Natural killer cell (primary cell): ENCODE data around the gene C1orf105. TPM values are rescaled to one million over a fixed set of nuclear protein-coding genes. Genes with fewer than 3 reads are reported as not detected.

ENCODE experiments used
- ATAC-seq, 3 donors: fragments of 150-1000 bp in 2 of 3; fragments of 200-7000 bp in 1 of 3; cut with Tn5 transposase; 1 replicate in 1 of 3; 2 replicates in 2 of 3; pipeline ENCODE4 v1.10.0; 2021; ENCODE audit warnings: mild to moderate bottlenecking in 2 of 3, moderate library complexity in 2 of 3
- DNase-seq, 2 donors: peaks; one replicate each; pipeline versions ENCODE4 v3.0.0 to v3.0.0-alpha.2; 2013 to 2021; ENCODE audit warnings: mixed read lengths in 1 of 2
- H3K27ac ChIP-seq: one replicate; pipeline ENCODE4 v1.5.1; 2013; ENCODE audit warnings: mild to moderate bottlenecking, low read length
- H3K27me3 ChIP-seq: one replicate; pipeline ENCODE4 v1.6.1; 2013; ENCODE audit warnings: low read length; ENCODE audit not compliant: control insufficient read depth, insufficient read depth
- H3K36me3 ChIP-seq: one replicate; pipeline ENCODE4 v1.6.1; 2013; ENCODE audit warnings: low read length; ENCODE audit not compliant: control insufficient read depth, insufficient read depth
- H3K4me1 ChIP-seq: one replicate; pipeline ENCODE4 v1.6.1; 2013; ENCODE audit warnings: low read length; ENCODE audit not compliant: control insufficient read depth, insufficient read depth
- H3K4me3 ChIP-seq: one replicate; pipeline ENCODE4 v1.5.1; 2013; ENCODE audit warnings: low read length
- H3K9me3 ChIP-seq: one replicate; pipeline ENCODE4 v1.6.1; 2013; ENCODE audit warnings: low read length; ENCODE audit not compliant: control insufficient read depth, insufficient read depth
- H3K27ac Mint-ChIP-seq, 2 donors: one replicate each; pipeline ENCODE4 v1.8.0; 2022; ENCODE audit warnings: mild to moderate bottlenecking in 2 of 2, mixed read lengths in 2 of 2, moderate library complexity in 1 of 2
- H3K27me3 Mint-ChIP-seq, 2 donors: one replicate each; pipeline ENCODE4 v1.8.0; 2022; ENCODE audit warnings: low read depth in 2 of 2, mixed read lengths in 2 of 2
- H3K36me3 Mint-ChIP-seq: one replicate; pipeline ENCODE4 v1.8.0; 2022; ENCODE audit warnings: mixed read lengths
- H3K4me1 Mint-ChIP-seq, 2 donors: one replicate each; pipeline ENCODE4 v1.8.0; 2022; ENCODE audit warnings: mixed read lengths in 2 of 2
- H3K4me3 Mint-ChIP-seq: one replicate; pipeline ENCODE4 v1.8.0; 2022; ENCODE audit warnings: mild to moderate bottlenecking, moderate library complexity, mixed read lengths
- H3K9me3 Mint-ChIP-seq, 2 donors: one replicate each; pipeline ENCODE4 v1.8.0; 2022; ENCODE audit warnings: mixed read lengths in 2 of 2
- WGBS: methylation state at CpG from one replicate; pipeline ENCODE4 v1.1.7; 2013; ENCODE audit warnings: missing lambda C conversion rate; ENCODE audit not compliant: insufficient coverage; 5-methylcytosine and 5-hydroxymethylcytosine counted together
- intact Hi-C: fragments of 100-400 bp; cut with micrococcal nuclease; formaldehyde crosslinking; loops from one replicate; pipeline ENCODE4 v1.14.2; 2022
- total RNA-seq, 4 donors: library from RNA; stranded (reverse); fragments of 120-200 nt in 1 of 4; gene quantifications; one replicate each; pipeline versions ENCODE4 v1.2.3 to v1.2.4, GENCODE V29; 2013 to 2022
- TF ChIP-seq, protein P1 (sequence below): fragments of 200-600 bp; IDR thresholded peaks from one replicate; pipeline ENCODE4 v1.8.0; 2022; ENCODE audit warnings: antibody characterized with exemption

The C1orf105 gene
- total RNA-seq, 3 donors from 2014 or later (not counting 1 experiment from before 2014, with no cell fraction given) = not detected

DNA sequence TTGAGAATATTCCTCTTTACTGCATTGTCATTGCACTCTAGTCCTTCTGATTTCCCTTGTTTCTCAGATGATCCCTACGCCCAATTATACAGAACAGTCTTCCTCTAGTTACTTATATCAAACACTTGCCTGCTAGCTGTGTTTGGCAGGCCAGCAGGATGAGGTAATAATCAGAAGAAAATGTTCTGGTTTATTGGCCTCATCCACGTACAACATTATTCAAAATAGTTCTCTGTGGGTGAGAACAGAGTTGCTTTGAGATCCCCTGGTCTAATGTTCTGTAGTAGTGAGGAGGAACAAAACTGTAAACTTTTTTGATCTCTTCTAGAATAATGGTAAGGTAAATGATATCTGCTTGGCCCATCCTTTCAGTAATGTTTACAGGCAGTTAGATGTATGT, 22.3 kb upstream of the C1orf105 start:
- ATAC-seq (no peak), DNase-seq (no peak)
- Histone ChIP-seq H3K4me3 (no peak overlapping the region), H3K9me3 (no peaks in the 10 kb centered on the region), H3K27ac (no peak overlapping the region), H3K4me1 (peaks cover 23% of the 10 kb centered on the region), H3K36me3 (no peaks in the 10 kb centered on the region), H3K27me3 (no peaks in the 10 kb centered on the region)
- TF ChIP-seq, protein P1, sequence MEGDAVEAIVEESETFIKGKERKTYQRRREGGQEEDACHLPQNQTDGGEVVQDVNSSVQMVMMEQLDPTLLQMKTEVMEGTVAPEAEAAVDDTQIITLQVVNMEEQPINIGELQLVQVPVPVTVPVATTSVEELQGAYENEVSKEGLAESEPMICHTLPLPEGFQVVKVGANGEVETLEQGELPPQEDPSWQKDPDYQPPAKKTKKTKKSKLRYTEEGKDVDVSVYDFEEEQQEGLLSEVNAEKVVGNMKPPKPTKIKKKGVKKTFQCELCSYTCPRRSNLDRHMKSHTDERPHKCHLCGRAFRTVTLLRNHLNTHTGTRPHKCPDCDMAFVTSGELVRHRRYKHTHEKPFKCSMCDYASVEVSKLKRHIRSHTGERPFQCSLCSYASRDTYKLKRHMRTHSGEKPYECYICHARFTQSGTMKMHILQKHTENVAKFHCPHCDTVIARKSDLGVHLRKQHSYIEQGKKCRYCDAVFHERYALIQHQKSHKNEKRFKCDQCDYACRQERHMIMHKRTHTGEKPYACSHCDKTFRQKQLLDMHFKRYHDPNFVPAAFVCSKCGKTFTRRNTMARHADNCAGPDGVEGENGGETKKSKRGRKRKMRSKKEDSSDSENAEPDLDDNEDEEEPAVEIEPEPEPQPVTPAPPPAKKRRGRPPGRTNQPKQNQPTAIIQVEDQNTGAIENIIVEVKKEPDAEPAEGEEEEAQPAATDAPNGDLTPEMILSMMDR = no peak
- H3K27me3 Mint-ChIP-seq = no peaks in the 10 kb centered on the region
- H3K36me3 Mint-ChIP-seq = no peaks in the 10 kb centered on the region
- no peaks in the 10 kb centered on the region for H3K9me3 Mint-ChIP-seq
- WGBS = 64% methylated on average over 2 of the region's 2 CpGs
- peaks cover 50 to 58% of the 10 kb centered on the region in 2 donors for H3K4me1 Mint-ChIP-seq
- intact Hi-C loops = loop anchor here (2.0 kb wide), 1 partner anchor 395 kb away; no protein-coding TSS in a partner anchor
- H3K27ac Mint-ChIP-seq = peak overlapping the region in 1 of 2 donors; percentile 9
- no peak overlapping the region for H3K4me3 Mint-ChIP-seq

DNA sequence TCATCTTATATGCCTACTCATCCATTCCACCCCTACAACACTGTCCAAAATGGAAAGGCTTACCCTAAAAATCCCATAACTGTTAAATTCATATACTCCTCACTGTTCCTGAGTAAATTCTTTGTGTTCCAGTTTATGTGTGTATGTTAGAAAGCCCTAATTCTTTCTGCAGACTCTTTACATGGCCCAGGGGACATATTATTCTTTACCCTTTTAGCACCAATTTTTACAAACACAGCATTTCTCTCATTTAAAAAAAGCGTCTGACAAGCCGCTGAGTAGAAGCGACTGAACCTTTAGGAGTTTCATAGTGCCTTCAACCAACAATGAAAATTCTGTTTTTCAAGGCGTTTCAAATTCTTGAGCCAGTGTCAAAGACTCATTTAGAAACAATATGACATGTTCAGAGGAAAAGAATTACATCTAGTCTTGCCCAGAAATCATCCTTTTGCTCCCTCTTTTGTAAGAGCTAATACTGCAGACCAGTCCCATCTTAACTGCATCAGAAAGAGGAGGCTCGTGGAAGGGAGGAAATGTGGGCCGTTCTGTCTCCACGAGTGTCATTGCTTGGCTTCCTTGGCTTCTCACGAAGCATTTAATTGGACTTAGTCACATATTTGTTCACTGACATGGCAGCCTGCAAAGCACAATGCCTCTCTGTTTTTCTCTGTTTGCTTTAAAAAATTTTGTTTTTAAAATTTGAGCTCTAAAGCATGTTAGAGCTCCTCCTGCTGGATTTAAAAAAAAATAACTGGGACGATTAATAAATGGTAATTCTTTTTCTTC, 21.3 kb upstream of the C1orf105 start:
- H3K4me1 Mint-ChIP-seq = peaks cover 46 to 55% of the 10 kb centered on the region in 2 donors
- peak overlapping the region; percentile 13 for H3K27ac ChIP-seq
- ATAC-seq = peak; percentile 34 to 64 (median 52)
- peak in 1 of 2 donors; percentile 67 for DNase-seq
- TF ChIP-seq, protein P1 = peak; percentile 90
- peak overlapping the region; percentile 38 to 72 for H3K27ac Mint-ChIP-seq
- H3K9me3 Mint-ChIP-seq = no peaks in the 10 kb centered on the region
- no peaks in the 10 kb centered on the region for H3K36me3 Mint-ChIP-seq
- no peak overlapping the region for H3K4me3 ChIP-seq
- 36% methylated on average over 8 of the region's 9 CpGs for WGBS
- H3K4me3 Mint-ChIP-seq = peak overlapping the region; percentile 62
- H3K27me3 ChIP-seq = no peaks in the 10 kb centered on the region
- no peaks in the 10 kb centered on the region for H3K36me3 ChIP-seq
- intact Hi-C loops = loop anchor here (1.0 to 2.0 kb wide), 3 partner anchors 264 to 396 kb away; no protein-coding TSS in a partner anchor
- H3K9me3 ChIP-seq = no peaks in the 10 kb centered on the region
- H3K27me3 Mint-ChIP-seq = no peaks in the 10 kb centered on the region
- H3K4me1 ChIP-seq = peaks cover 20% of the 10 kb centered on the region

DNA sequence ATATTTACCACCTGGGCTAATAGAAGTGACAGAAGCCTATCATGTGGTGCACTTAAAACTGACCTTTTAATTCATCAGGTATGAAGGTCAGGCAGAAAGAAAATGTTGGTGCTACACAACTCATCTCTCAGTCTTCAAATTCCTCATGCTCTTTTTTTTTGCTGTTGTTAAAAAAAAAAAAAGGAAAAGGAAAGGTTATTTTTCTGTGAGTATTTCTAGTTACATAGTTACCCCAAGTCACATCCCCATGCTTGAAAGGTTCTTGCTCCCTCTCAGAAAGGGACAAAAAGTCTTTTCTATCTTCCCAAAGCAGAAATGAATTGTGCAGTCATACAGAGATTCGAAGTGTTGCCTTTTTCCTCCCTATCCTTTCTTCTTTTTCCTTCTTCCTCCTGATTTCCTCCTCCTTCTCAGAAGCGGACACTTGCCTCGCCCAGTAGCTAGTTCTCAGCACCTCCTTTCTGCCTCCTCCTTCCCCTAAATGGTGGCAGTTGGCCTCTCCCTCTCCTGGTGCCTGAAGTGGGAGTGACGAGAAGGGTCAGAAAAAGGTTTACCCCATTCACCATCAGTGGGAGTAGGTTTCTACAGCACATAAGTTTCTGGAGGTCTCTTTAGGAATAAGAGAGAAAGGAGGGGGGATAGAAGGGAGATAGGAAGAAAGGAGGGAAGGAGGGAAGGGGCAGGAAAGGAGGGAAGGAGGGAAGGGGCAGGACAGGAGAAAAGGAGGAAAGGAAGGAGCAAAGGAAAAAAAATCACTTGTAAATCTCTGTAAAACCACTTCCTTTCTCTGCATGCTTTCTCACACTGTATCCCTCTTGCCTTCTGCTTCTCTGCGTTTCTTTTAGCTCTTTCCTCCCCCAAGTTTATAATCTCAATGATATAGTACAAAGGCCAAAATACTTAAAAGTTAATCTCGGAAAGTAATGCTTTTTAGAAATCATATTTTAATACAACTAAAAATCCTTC, 20.4 kb upstream of the C1orf105 start:
- Histone ChIP-seq H3K36me3 (no peaks in the 10 kb centered on the region), H3K4me1 (peaks cover 13% of the 10 kb centered on the region), H3K27ac (no peak overlapping the region), H3K9me3 (no peaks in the 10 kb centered on the region), H3K27me3 (no peaks in the 10 kb centered on the region), H3K4me3 (no peak overlapping the region)
- Mint-ChIP-seq H3K27ac (peak overlapping the region; percentile 38 to 72), H3K4me1 (peaks cover 45 to 50% of the 10 kb centered on the region in 2 donors), H3K4me3 (peak overlapping the region; percentile 62), H3K27me3 (peaks cover 0 to 4% of the 10 kb centered on the region in 2 donors), H3K36me3 (no peaks in the 10 kb centered on the region), H3K9me3 (no peaks in the 10 kb centered on the region)
- DNase-seq (no peak), ATAC-seq (no peak)
- TF ChIP-seq, protein P1 = peak; percentile 58
- intact Hi-C loops = loop anchor here (1.0 to 2.0 kb wide), 3 partner anchors 265 to 397 kb away; no protein-coding TSS in a partner anchor
- WGBS = 76% methylated on average over 4 of the region's 6 CpGs
